GM23338 (cell line): ENCODE data around the gene TMEM106C. TPM values are rescaled to one million over a fixed set of nuclear protein-coding genes. Genes with fewer than 3 reads are reported as not detected.

Experiments
- ATAC-seq: fragments of 200-7000 bp; cut with Tn5 transposase; 3 replicates; pipeline ENCODE4 v1.9.1; 2020
- DNase-seq: peaks from one replicate; pipeline ENCODE4 v3.0.0-alpha.2; 2015; ENCODE audit warnings: low spot score
- H2AFZ ChIP-seq: fragments of 200-600 bp; sonication (generic); 2 replicates; pipeline ENCODE4 v1.8.0; 2016; ENCODE audit warnings: antibody characterized with exemption, mild to moderate bottlenecking, moderate library complexity
- H3F3A ChIP-seq: fragments of 200-600 bp; sonication (generic); replicated peaks from 2 replicates; pipeline ENCODE4 v1.8.0; 2017; ENCODE audit warnings: antibody characterized with exemption, mixed run types, low read depth
- H3K27ac ChIP-seq: fragments of 200-600 bp; sonication (generic); 2 replicates; pipeline ENCODE4 v1.6.1; 2016; ENCODE audit warnings: low read depth
- H3K27me3 ChIP-seq: fragments of 200-600 bp; sonication (generic); 2 replicates; pipeline ENCODE4 v1.8.0; 2016; ENCODE audit warnings: mild to moderate bottlenecking, mixed run types, moderate library complexity; ENCODE audit not compliant: insufficient read depth
- H3K36me3 ChIP-seq: fragments of 200-600 bp; sonication (generic); 2 replicates; pipeline ENCODE4 v1.8.0; 2016; ENCODE audit warnings: mild to moderate bottlenecking; ENCODE audit not compliant: insufficient read depth
- H3K4me1 ChIP-seq: fragments of 200-600 bp; sonication (generic); 2 replicates; pipeline ENCODE4 v1.8.0; 2016; ENCODE audit warnings: mild to moderate bottlenecking, moderate library complexity; ENCODE audit not compliant: insufficient read depth
- H3K4me2 ChIP-seq: fragments of 200-600 bp; sonication (generic); 2 replicates; pipeline ENCODE4 v1.7.1; 2017; ENCODE audit warnings: mixed run types
- H3K4me3 ChIP-seq: fragments of 200-600 bp; sonication (generic); 2 replicates; pipeline ENCODE4 v1.6.1; 2016; ENCODE audit warnings: mixed run types
- H3K79me2 ChIP-seq: fragments of 200-600 bp; sonication (generic); replicated peaks from 2 replicates; pipeline ENCODE4 v1.8.0; 2017; ENCODE audit warnings: mild to moderate bottlenecking; ENCODE audit not compliant: insufficient read depth
- H3K9me2 ChIP-seq: fragments of 200-600 bp; sonication (generic); 2 replicates; pipeline ENCODE4 v1.8.0; 2017; ENCODE audit not compliant: insufficient read depth
- H4K20me1 ChIP-seq: fragments of 200-600 bp; sonication (generic); replicated peaks from 2 replicates; pipeline ENCODE4 v1.8.0; 2017; ENCODE audit warnings: mild to moderate bottlenecking; ENCODE audit not compliant: insufficient read depth
- H3K27ac Mint-ChIP-seq: 2 replicates; pipeline ENCODE4 v1.8.0; 2020; ENCODE audit warnings: inconsistent platforms, mild to moderate bottlenecking, moderate library complexity, mixed read lengths
- H3K27me3 Mint-ChIP-seq: 3 replicates; pipeline ENCODE4 v1.8.0; 2022; ENCODE audit warnings: low read depth, mild to moderate bottlenecking, moderate library complexity, mixed read lengths, inconsistent platforms; ENCODE audit not compliant: insufficient read depth, poor library complexity
- H3K36me3 Mint-ChIP-seq: 3 replicates; pipeline ENCODE4 v1.8.0; 2021; ENCODE audit warnings: low read depth, mild to moderate bottlenecking, inconsistent platforms, moderate library complexity, mixed read lengths
- H3K4me1 Mint-ChIP-seq: 3 replicates; pipeline ENCODE4 v1.8.0; 2020; ENCODE audit warnings: mild to moderate bottlenecking, inconsistent platforms, mixed read lengths
- H3K4me3 Mint-ChIP-seq: 3 replicates; pipeline ENCODE4 v1.8.0; 2021; ENCODE audit warnings: moderate library complexity, mild to moderate bottlenecking, inconsistent platforms, mixed read lengths
- H3K9me3 Mint-ChIP-seq: 3 replicates; pipeline ENCODE4 v1.8.0; 2020; ENCODE audit warnings: moderate library complexity, mild to moderate bottlenecking, inconsistent platforms, mixed read lengths
- CREB1 ChIP-seq: fragments of 250-450 bp; sonication (Bioruptor Pico); IDR thresholded peaks from 2 replicates; pipeline ENCODE4 v1.5.0; 2020; ENCODE audit warnings: low read depth, mild to moderate bottlenecking, moderate library complexity
- CTCF ChIP-seq, 2 experiments: fragments of 200-600 bp in 1 of 2; sonication (generic) in 1 of 2; conservative IDR thresholded peaks; 2 replicates each; pipeline versions ENCODE4 v1.5.1 to v1.6.1; 2016 to 2017; ENCODE audit warnings: antibody characterized with exemption in 2 of 2, low read depth in 2 of 2, mild to moderate bottlenecking in 2 of 2, moderate library complexity in 1 of 2
- ETS1 ChIP-seq: IDR thresholded peaks from 2 replicates; pipeline ENCODE4 v1.6.1; 2016; ENCODE audit warnings: antibody characterized with exemption
- EZH2phosphoT487 ChIP-seq: fragments of 200-600 bp; sonication (generic); IDR thresholded peaks from one replicate; pipeline ENCODE4 v1.8.1; 2018; ENCODE audit warnings: antibody characterized with exemption; ENCODE audit not compliant: unreplicated experiment
- JUNB ChIP-seq: IDR thresholded peaks from one replicate; pipeline ENCODE4 v1.6.1; 2016; ENCODE audit warnings: antibody characterized with exemption; ENCODE audit not compliant: unreplicated experiment
- POLR2AphosphoS5 ChIP-seq: IDR thresholded peaks from 2 replicates; pipeline ENCODE4 v1.6.1; 2016; ENCODE audit warnings: antibody characterized with exemption, low read depth
- STAT1 ChIP-seq: IDR thresholded peaks from one replicate; pipeline ENCODE4 v1.6.1; 2016; ENCODE audit warnings: antibody characterized with exemption; ENCODE audit not compliant: unreplicated experiment
- polyA plus RNA-seq: library from polyadenylated mRNA; unstranded; fragments of >200 nt; fragmentation: Nextera tagmentation; extraction: Ambion mirVana; gene quantifications from 2 replicates; pipeline ENCODE4 v1.2.1, GENCODE V29; 2016
- total RNA-seq: library from RNA; depleted of rRNA; stranded (reverse); fragments of >200 nt; shearing (Covaris generic); gene quantifications from 2 replicates; pipeline ENCODE4 v1.2.3, GENCODE V29; 2014
- TF ChIP-seq, protein P1 (sequence below): IDR thresholded peaks from one replicate; pipeline ENCODE4 v1.6.1; 2018; ENCODE audit warnings: antibody characterized with exemption; ENCODE audit not compliant: unreplicated experiment

The TMEM106C gene
- total and polyA plus RNA-seq, 2 experiments from 2014 or later = 43.5 to 83.7 TPM

- Mint-ChIP-seq H3K9me3 (no peaks in the 10 kb centered on the region), H3K4me1 (peaks cover 15% of the 10 kb centered on the region), H3K4me3 (no peak overlapping the region), H3K27me3 (peaks cover 43% of the 10 kb centered on the region), H3K27ac (no peak overlapping the region), H3K36me3 (no peaks in the 10 kb centered on the region; the same call in 2 of the 3 replicates)
- no peaks in the 10 kb centered on the region for H3K36me3 ChIP-seq
- no peak overlapping the region for H3K27ac ChIP-seq
- H3K4me3 ChIP-seq = no peak overlapping the region
- no peaks in the 10 kb centered on the region for H3F3A ChIP-seq
- no peak for DNase-seq
- ATAC-seq = no peak
- 0 out of 2 replicates have a peak, but pooled peaks cover 4% of the 10 kb centered on the region for H3K27me3 ChIP-seq
- H2AFZ ChIP-seq = no peak overlapping the region
- no peaks in the 10 kb centered on the region for H3K79me2 ChIP-seq
- no peaks in the 10 kb centered on the region; the same call in 1 of the 2 replicates for H4K20me1 ChIP-seq
- TF ChIP-seq JUNB = no peak
- no peak for TF ChIP-seq POLR2AphosphoS5
- TF ChIP-seq, protein P1, sequence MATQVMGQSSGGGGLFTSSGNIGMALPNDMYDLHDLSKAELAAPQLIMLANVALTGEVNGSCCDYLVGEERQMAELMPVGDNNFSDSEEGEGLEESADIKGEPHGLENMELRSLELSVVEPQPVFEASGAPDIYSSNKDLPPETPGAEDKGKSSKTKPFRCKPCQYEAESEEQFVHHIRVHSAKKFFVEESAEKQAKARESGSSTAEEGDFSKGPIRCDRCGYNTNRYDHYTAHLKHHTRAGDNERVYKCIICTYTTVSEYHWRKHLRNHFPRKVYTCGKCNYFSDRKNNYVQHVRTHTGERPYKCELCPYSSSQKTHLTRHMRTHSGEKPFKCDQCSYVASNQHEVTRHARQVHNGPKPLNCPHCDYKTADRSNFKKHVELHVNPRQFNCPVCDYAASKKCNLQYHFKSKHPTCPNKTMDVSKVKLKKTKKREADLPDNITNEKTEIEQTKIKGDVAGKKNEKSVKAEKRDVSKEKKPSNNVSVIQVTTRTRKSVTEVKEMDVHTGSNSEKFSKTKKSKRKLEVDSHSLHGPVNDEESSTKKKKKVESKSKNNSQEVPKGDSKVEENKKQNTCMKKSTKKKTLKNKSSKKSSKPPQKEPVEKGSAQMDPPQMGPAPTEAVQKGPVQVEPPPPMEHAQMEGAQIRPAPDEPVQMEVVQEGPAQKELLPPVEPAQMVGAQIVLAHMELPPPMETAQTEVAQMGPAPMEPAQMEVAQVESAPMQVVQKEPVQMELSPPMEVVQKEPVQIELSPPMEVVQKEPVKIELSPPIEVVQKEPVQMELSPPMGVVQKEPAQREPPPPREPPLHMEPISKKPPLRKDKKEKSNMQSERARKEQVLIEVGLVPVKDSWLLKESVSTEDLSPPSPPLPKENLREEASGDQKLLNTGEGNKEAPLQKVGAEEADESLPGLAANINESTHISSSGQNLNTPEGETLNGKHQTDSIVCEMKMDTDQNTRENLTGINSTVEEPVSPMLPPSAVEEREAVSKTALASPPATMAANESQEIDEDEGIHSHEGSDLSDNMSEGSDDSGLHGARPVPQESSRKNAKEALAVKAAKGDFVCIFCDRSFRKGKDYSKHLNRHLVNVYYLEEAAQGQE = no peak
- TF ChIP-seq CTCF (conservative IDR thresholded peaks at IDR 0.05; ENCODE audit: low read depth in 2 of 2) = peak in 1 of 2 experiments; percentile 19; a peak in 2 of 4 replicates
- TF ChIP-seq EZH2phosphoT487 = no peak
- no peak overlapping the region for H3K4me2 ChIP-seq
- peaks cover 4% of the 10 kb centered on the region; the same call in 1 of the 2 replicates for H3K4me1 ChIP-seq
- H3K9me2 ChIP-seq = no peaks in the 10 kb centered on the region
Measured at GRCh38 chr12:47990351-47991105, 27.1 kb downstream of the TMEM106C start.

DNA sequence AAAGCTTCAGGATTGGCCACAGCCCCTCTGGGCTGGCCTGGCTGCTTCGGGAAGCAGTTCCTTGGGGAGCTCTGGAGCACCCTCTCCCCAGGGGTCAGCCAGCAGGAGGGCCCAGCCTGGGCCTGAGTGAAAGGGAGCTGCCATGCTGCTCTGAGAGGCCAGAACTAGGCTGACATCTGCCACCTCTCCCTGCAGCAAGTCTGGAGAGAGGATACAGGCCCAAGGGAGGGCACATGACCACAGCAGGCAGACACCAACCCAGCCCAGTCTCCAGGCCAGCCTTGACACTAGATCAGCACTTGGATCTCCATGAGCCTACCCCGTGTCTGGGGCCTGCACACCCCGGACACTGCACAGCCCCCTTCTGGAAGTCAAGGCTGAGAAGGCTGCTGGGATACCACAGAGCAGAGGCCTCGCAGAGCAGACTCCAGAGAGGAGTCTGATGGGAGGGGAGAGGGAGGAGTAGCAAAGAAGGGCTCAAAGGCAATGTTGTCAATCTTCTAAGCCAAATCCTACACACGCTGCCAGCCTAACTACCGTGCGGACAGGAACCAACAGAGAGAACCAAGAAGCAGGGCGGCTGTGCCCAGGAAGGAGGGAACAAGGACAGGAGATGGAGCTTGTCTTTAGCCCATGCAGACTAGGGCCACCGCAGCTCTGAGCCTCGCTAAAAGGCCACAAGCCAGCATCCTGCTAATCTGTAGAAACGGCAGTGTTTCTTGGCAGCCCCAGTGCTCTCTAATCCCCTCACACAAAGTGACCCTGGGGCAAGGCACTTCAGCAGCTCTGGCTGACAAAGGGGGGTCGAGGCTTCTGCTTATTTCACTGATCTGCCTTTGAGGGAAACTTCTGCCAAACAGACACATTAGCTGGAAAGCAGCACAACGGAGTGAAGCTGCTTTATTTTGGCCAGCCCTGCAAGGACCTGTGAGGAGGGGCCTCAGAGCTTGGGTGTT is 28.0 kb downstream of the TMEM106C start:
- no peak for ATAC-seq
- TF ChIP-seq ETS1 (no peak), CREB1 (CRISPR knock-in tag) (no peak), STAT1 (no peak)

More for the DNA sequence above, 28.0 kb downstream of the TMEM106C start:
- Histone ChIP-seq H3F3A (no peaks in the 10 kb centered on the region), H3K27ac (no peak overlapping the region), H3K79me2 (no peaks in the 10 kb centered on the region), H3K9me2 (no peaks in the 10 kb centered on the region), H2AFZ (no peak overlapping the region), H4K20me1 (no peaks in the 10 kb centered on the region; the same call in 1 of the 2 replicates), H3K4me1 (peaks cover 4% of the 10 kb centered on the region; the same call in 1 of the 2 replicates), H3K4me2 (no peak overlapping the region), H3K27me3 (peaks cover 12% of the 10 kb centered on the region), H3K36me3 (no peaks in the 10 kb centered on the region), H3K4me3 (no peak overlapping the region)
- Mint-ChIP-seq H3K4me3 (no peak overlapping the region), H3K27ac (no peak overlapping the region), H3K27me3 (peaks cover 39% of the 10 kb centered on the region), H3K4me1 (peaks cover 15% of the 10 kb centered on the region), H3K9me3 (no peaks in the 10 kb centered on the region), H3K36me3 (no peaks in the 10 kb centered on the region; the same call in 2 of the 3 replicates)
- DNase-seq = no peak
